HCT116 (cell line): ENCODE data around the gene CLEC14A.

ENCODE experiments used
- CEBPB ChIP-seq: IDR thresholded peaks from 2 replicates; pipeline ENCODE4 v1.6.1; 2012; ENCODE audit warnings: low read depth
- EZH2phosphoT487 ChIP-seq: fragments of 200-600 bp; IDR thresholded peaks from 2 replicates; pipeline ENCODE4 v1.6.1; 2018; ENCODE audit warnings: antibody characterized with exemption, borderline replicate concordance
- POLR2A ChIP-seq: IDR thresholded peaks from 2 replicates; pipeline ENCODE4 v1.7.0; 2011; ENCODE audit warnings: borderline replicate concordance; ENCODE audit not compliant: insufficient read depth, insufficient read length; ENCODE audit errors: extremely low read depth
- POLR2AphosphoS5 ChIP-seq: IDR thresholded peaks from 2 replicates; pipeline ENCODE4 v1.6.1; 2011; ENCODE audit warnings: mild to moderate bottlenecking, low read depth, low read length, moderate library complexity
- REST ChIP-seq: IDR thresholded peaks from 2 replicates; pipeline ENCODE4 v1.6.1; 2012; ENCODE audit warnings: low read depth
- SIN3A ChIP-seq: IDR thresholded peaks from 2 replicates; pipeline ENCODE4 v1.6.1; 2012; ENCODE audit warnings: low read depth
- YY1 ChIP-seq: IDR thresholded peaks from 2 replicates; pipeline ENCODE4 v1.6.1; 2011; ENCODE audit warnings: low read length, low read depth, moderate library complexity, mild to moderate bottlenecking; ENCODE audit not compliant: insufficient replicate concordance; ENCODE audit errors: extremely low read depth
- ZBTB33 ChIP-seq: IDR thresholded peaks from 2 replicates; pipeline ENCODE4 v1.6.1; 2011; ENCODE audit warnings: mild to moderate bottlenecking, low read length, moderate library complexity; ENCODE audit not compliant: insufficient replicate concordance; ENCODE audit errors: extremely low read depth
- TF ChIP-seq, protein P1 (sequence below), 3 experiments: fragments of 200-600 bp in 1 of 3; sonication (generic) in 1 of 3; IDR thresholded peaks in 2 of 3; conservative IDR thresholded peaks in 1 of 3; 2 replicates each; pipeline ENCODE4 v1.5.1; 2012 to 2017; ENCODE audit warnings: low read depth in 2 of 3, low read length in 2 of 3, antibody characterized with exemption in 1 of 3, borderline replicate concordance in 1 of 3, control low read depth in 1 of 3, mild to moderate bottlenecking in 1 of 3, mixed read lengths in 1 of 3, mixed run types in 1 of 3, moderate library complexity in 1 of 3; ENCODE audit not compliant: insufficient read depth in 1 of 3

- TF ChIP-seq, protein P1, sequence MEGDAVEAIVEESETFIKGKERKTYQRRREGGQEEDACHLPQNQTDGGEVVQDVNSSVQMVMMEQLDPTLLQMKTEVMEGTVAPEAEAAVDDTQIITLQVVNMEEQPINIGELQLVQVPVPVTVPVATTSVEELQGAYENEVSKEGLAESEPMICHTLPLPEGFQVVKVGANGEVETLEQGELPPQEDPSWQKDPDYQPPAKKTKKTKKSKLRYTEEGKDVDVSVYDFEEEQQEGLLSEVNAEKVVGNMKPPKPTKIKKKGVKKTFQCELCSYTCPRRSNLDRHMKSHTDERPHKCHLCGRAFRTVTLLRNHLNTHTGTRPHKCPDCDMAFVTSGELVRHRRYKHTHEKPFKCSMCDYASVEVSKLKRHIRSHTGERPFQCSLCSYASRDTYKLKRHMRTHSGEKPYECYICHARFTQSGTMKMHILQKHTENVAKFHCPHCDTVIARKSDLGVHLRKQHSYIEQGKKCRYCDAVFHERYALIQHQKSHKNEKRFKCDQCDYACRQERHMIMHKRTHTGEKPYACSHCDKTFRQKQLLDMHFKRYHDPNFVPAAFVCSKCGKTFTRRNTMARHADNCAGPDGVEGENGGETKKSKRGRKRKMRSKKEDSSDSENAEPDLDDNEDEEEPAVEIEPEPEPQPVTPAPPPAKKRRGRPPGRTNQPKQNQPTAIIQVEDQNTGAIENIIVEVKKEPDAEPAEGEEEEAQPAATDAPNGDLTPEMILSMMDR (IDR thresholded peaks at IDR 0.05 in 2 of 3, conservative IDR thresholded peaks at IDR 0.05 in 1 of 3; ENCODE audit: borderline replicate concordance in 1 of 3, insufficient read depth in 1 of 3, low read depth in 2 of 3, low read length in 2 of 3), result no peak
- TF ChIP-seq YY1 (no peak), EZH2phosphoT487 (no peak), ZBTB33 (no peak), CEBPB (no peak), POLR2AphosphoS5 (no peak), REST (no peak), POLR2A (no peak), SIN3A (no peak)
Observed at GRCh38 chr14:38226366-38226765, 29.5 kb downstream of the CLEC14A start.
